DMS 273 treated with DMSO at 0.1 percent for 48 hours (cell line): ENCODE data around the gene STAT6.

Source experiments
- DNase-seq: peaks from one replicate; lab custom pipeline; 2025; lab: John Stamatoyannopoulos, UW

STAT6 gene

GRCh38 chr12:57047981-57048380, 63.2 kb downstream of the STAT6 start:
- DNase-seq, result no peak

GRCh38 chr12:57046947-57047890, 63.9 kb downstream of the STAT6 start:
- no peak for DNase-seq

- no peak for DNase-seq
Measured at GRCh38 chr12:57046086-57046791, 64.9 kb downstream of the STAT6 start.
